ENCODE measurements around the gene ANGPTL4. TPM values are rescaled to one million over a fixed set of nuclear protein-coding genes. Genes with fewer than 3 reads are reported as not detected.
A peak's percentile ranks its signal among the peaks of the same experiment; 100 is the strongest.

Gene ANGPTL4
- total and polyA plus RNA-seq, 2 experiments from 2014 or later, result 1.9 to 2.2 TPM

DNA sequence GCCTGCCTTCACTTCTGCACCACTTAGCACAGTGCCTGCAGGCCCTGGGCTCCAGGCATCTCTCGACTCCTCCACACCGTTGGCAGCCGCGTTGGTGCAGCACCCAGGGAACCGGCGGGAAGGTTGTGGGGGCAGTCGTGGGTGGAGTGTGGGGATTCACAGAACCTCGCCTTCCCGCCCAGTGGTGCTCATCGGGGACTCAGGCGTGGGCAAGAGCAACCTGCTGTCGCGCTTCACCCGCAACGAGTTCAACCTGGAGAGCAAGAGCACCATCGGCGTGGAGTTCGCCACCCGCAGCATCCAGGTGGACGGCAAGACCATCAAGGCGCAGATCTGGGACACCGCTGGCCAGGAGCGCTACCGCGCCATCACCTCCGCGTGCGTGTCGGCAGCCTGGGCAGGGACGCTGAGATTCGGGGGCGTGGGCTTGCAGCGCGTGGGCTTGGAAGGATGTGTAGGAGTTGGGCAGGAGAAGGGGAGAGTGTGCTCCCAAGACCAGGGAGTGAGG lies 35.8 kb downstream of the ANGPTL4 start:
- no peaks in the 10 kb centered on the region for H3K9me2 ChIP-seq (ENCODE audit: insufficient read depth)
- H2AFZ ChIP-seq, result no peak overlapping the region
- H4K20me1 ChIP-seq (replicated peaks; ENCODE audit: insufficient read depth), result peaks cover 1% of the 10 kb centered on the region; the same call in 1 of the 2 replicates
- no peaks in the 10 kb centered on the region for H3K36me3 ChIP-seq (ENCODE audit: insufficient read depth)
- 0 out of 2 replicates have a peak, but pooled peaks cover 3% of the 10 kb centered on the region for H3F3A ChIP-seq (replicated peaks; ENCODE audit: low read depth)
- peaks cover 39% of the 10 kb centered on the region for H3K79me2 ChIP-seq (replicated peaks; ENCODE audit: insufficient read depth)
- peaks cover 4% of the 10 kb centered on the region; the same call in 1 of the 2 replicates for H3K4me1 ChIP-seq (ENCODE audit: insufficient read depth)
- ATAC-seq (no peak), DNase-seq (ENCODE audit: low spot score) (no peak)
- H3K27ac ChIP-seq (ENCODE audit: low read depth), result no peak overlapping the region
- no peak overlapping the region for H3K4me2 ChIP-seq
- H3K36me3 Mint-ChIP-seq (ENCODE audit: low read depth), result peaks cover 26% of the 10 kb centered on the region
- TF ChIP-seq, protein P1, sequence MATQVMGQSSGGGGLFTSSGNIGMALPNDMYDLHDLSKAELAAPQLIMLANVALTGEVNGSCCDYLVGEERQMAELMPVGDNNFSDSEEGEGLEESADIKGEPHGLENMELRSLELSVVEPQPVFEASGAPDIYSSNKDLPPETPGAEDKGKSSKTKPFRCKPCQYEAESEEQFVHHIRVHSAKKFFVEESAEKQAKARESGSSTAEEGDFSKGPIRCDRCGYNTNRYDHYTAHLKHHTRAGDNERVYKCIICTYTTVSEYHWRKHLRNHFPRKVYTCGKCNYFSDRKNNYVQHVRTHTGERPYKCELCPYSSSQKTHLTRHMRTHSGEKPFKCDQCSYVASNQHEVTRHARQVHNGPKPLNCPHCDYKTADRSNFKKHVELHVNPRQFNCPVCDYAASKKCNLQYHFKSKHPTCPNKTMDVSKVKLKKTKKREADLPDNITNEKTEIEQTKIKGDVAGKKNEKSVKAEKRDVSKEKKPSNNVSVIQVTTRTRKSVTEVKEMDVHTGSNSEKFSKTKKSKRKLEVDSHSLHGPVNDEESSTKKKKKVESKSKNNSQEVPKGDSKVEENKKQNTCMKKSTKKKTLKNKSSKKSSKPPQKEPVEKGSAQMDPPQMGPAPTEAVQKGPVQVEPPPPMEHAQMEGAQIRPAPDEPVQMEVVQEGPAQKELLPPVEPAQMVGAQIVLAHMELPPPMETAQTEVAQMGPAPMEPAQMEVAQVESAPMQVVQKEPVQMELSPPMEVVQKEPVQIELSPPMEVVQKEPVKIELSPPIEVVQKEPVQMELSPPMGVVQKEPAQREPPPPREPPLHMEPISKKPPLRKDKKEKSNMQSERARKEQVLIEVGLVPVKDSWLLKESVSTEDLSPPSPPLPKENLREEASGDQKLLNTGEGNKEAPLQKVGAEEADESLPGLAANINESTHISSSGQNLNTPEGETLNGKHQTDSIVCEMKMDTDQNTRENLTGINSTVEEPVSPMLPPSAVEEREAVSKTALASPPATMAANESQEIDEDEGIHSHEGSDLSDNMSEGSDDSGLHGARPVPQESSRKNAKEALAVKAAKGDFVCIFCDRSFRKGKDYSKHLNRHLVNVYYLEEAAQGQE (IDR thresholded peaks at IDR 0.05; ENCODE audit: unreplicated experiment), result no peak
- no peak for TF ChIP-seq EZH2 (IDR thresholded peaks at IDR 0.05; ENCODE audit: low read depth, unreplicated experiment)
- no peak for TF ChIP-seq NANOG (IDR thresholded peaks at IDR 0.05; ENCODE audit: borderline replicate concordance)
- no peak for TF ChIP-seq STAT1 (IDR thresholded peaks at IDR 0.05; ENCODE audit: unreplicated experiment)
- no peak for TF ChIP-seq ZNF331 (CRISPR knock-in tag; IDR thresholded peaks at IDR 0.05; ENCODE audit: low read depth)
- H3K4me3 Mint-ChIP-seq, result no peak overlapping the region
- peaks cover 8% of the 10 kb centered on the region for H3K27me3 Mint-ChIP-seq (ENCODE audit: insufficient read depth, low read depth, poor library complexity)
- no peaks in the 10 kb centered on the region for H3K27me3 ChIP-seq (ENCODE audit: insufficient read depth)
- H3K4me1 Mint-ChIP-seq, result peaks cover 7% of the 10 kb centered on the region; the same call in 2 of the 3 replicates
- no peaks in the 10 kb centered on the region for H3K9me3 Mint-ChIP-seq
- H3K27ac Mint-ChIP-seq, result no peak overlapping the region
- H3K4me3 ChIP-seq, result no peak overlapping the region

DNA sequence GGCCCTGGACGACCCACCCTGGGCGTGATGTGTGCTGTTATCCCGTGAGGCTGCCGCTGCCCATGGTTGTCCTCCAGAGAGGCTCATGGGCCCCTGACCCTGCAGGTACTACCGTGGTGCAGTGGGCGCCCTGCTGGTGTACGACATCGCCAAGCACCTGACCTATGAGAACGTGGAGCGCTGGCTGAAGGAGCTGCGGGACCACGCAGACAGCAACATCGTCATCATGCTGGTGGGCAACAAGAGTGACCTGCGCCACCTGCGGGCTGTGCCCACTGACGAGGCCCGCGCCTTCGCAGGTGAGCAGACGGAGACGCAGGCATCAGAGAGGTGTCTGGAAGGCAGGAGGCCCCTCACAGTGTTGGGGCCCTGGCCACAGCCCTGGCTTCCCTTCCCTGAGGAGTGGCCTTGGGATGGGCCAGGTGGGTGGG lies 38.0 kb downstream of the ANGPTL4 start:
- Histone ChIP-seq H2AFZ (no peak overlapping the region), H3K27me3 (ENCODE audit: insufficient read depth) (no peaks in the 10 kb centered on the region), H4K20me1 (replicated peaks; ENCODE audit: insufficient read depth) (no peaks in the 10 kb centered on the region; the same call in 1 of the 2 replicates), H3K36me3 (ENCODE audit: insufficient read depth) (no peaks in the 10 kb centered on the region), H3F3A (replicated peaks; ENCODE audit: low read depth) (no peaks in the 10 kb centered on the region), H3K9me2 (ENCODE audit: insufficient read depth) (no peaks in the 10 kb centered on the region), H3K79me2 (replicated peaks; ENCODE audit: insufficient read depth) (peaks cover 20% of the 10 kb centered on the region), H3K4me1 (ENCODE audit: insufficient read depth) (peaks cover 3% of the 10 kb centered on the region; the same call in 1 of the 2 replicates), H3K27ac (ENCODE audit: low read depth) (no peak overlapping the region), H3K4me2 (no peak overlapping the region), H3K4me3 (no peak overlapping the region)
- no peak overlapping the region for H3K4me3 Mint-ChIP-seq
- H3K27me3 Mint-ChIP-seq (ENCODE audit: insufficient read depth, low read depth, poor library complexity), result peaks cover 6% of the 10 kb centered on the region
- DNase-seq (ENCODE audit: low spot score) (no peak), ATAC-seq (no peak)
- peaks cover 4% of the 10 kb centered on the region; the same call in 2 of the 3 replicates for H3K4me1 Mint-ChIP-seq
- H3K27ac Mint-ChIP-seq, result peak overlapping the region; percentile 77; the same call in 1 of the 2 replicates
- peaks cover 28% of the 10 kb centered on the region for H3K36me3 Mint-ChIP-seq (ENCODE audit: low read depth)
- no peaks in the 10 kb centered on the region for H3K9me3 Mint-ChIP-seq
- no peak for TF ChIP-seq ZNF331 (CRISPR knock-in tag; IDR thresholded peaks at IDR 0.05; ENCODE audit: low read depth)
- no peak for TF ChIP-seq POLR2AphosphoS5 (IDR thresholded peaks at IDR 0.05; ENCODE audit: low read depth)
- TF ChIP-seq ETS1 (IDR thresholded peaks at IDR 0.05), result no peak
- TF ChIP-seq ZNF114 (CRISPR knock-in tag; IDR thresholded peaks at IDR 0.05), result no peak
- TF ChIP-seq JUNB (IDR thresholded peaks at IDR 0.05; ENCODE audit: unreplicated experiment), result no peak
- no peak for TF ChIP-seq EZH2phosphoT487 (IDR thresholded peaks at IDR 0.05; ENCODE audit: unreplicated experiment)
- TF ChIP-seq, protein P1 (IDR thresholded peaks at IDR 0.05; ENCODE audit: unreplicated experiment), result no peak
- TF ChIP-seq NANOG (IDR thresholded peaks at IDR 0.05; ENCODE audit: borderline replicate concordance), result no peak

Data from GM23338 (cell line).